ENCODE measurements around the gene POGZ.

POGZ gene

DNA sequence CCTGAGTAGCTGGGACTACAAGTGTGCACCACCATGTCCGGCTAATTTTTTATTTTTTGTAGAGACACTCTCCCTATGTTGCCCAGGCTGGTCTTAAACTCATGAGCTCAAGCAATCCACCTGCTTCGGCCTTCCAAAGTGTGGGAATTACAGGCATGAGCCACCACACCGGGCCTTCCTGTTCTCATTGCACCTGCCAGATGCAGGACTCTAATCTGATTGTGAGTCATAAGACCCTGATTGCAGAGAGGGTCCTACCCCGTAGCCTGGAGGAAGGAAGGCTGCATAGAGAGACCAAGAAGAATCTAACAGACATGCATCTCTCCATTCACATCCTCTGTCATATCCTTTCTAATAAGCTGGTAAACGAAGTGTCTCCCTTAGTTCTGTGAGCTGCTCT, 32.3 kb upstream of the POGZ start:
- H3K4me3 ChIP-seq (ENCODE audit: low read length): no peak overlapping the region
- DNase-seq (ENCODE audit: low read depth): no peak
- TF ChIP-seq, protein P1, sequence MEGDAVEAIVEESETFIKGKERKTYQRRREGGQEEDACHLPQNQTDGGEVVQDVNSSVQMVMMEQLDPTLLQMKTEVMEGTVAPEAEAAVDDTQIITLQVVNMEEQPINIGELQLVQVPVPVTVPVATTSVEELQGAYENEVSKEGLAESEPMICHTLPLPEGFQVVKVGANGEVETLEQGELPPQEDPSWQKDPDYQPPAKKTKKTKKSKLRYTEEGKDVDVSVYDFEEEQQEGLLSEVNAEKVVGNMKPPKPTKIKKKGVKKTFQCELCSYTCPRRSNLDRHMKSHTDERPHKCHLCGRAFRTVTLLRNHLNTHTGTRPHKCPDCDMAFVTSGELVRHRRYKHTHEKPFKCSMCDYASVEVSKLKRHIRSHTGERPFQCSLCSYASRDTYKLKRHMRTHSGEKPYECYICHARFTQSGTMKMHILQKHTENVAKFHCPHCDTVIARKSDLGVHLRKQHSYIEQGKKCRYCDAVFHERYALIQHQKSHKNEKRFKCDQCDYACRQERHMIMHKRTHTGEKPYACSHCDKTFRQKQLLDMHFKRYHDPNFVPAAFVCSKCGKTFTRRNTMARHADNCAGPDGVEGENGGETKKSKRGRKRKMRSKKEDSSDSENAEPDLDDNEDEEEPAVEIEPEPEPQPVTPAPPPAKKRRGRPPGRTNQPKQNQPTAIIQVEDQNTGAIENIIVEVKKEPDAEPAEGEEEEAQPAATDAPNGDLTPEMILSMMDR (IDR thresholded peaks at IDR 0.05; ENCODE audit: insufficient read depth, low read depth, low read length, missing control alignments): no peak

DNA sequence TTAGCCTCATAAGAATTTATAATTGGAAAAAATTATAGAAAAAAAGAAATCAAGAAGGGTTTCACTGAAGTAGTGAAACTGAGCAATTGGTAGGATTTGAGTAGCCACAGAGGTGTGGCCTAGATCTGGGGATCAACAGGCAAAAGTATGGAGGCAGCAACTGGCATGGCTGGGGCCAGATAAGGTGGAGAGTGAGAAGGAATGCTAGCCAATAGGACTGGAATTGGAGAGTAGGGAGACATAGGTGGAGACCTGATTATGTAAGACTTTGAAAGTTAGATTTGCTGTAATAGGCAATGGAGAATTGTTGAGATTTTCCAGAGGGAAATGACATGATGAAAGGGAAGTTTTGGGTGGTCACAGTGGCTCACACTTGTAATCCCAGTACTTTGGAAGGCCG, 27.3 kb upstream of the POGZ start:
- H3K4me3 ChIP-seq (ENCODE audit: low read length): no peak overlapping the region
- DNase-seq (ENCODE audit: low read depth): no peak
- TF ChIP-seq, protein P1 (IDR thresholded peaks at IDR 0.05; ENCODE audit: insufficient read depth, low read depth, low read length, missing control alignments): no peak

DNA sequence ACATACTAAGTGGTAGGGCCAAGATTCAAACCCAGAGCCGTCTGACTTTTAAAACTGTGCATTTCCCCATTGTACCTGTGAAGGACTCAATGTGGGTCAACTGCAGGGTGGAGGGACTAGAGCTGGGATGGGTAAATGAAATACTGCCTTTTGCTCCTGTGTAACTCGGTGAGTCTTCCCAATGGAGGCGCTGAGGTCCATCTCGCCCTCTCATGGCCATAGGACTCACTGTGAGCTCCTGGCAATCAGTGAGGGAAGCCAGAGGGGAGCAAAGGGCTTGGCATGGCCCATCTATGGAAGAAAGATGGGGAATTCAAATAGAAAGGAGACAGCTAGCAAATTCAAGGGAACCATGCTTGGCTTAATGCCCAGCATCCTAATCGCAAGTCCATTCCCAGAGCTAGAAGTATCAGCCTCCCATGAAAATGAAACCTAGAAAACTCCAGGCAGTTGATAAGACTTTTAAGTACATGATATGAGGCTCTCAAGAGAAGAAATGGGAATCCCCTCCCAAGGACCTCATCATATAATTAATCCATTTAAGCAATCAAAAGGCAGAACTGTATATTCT, 26.5 kb upstream of the POGZ start:
- TF ChIP-seq, protein P1 (IDR thresholded peaks at IDR 0.05; ENCODE audit: insufficient read depth, low read depth, low read length, missing control alignments): no peak
- no peak overlapping the region for H3K4me3 ChIP-seq (ENCODE audit: low read length)
- no peak for DNase-seq (ENCODE audit: low read depth)

DNA sequence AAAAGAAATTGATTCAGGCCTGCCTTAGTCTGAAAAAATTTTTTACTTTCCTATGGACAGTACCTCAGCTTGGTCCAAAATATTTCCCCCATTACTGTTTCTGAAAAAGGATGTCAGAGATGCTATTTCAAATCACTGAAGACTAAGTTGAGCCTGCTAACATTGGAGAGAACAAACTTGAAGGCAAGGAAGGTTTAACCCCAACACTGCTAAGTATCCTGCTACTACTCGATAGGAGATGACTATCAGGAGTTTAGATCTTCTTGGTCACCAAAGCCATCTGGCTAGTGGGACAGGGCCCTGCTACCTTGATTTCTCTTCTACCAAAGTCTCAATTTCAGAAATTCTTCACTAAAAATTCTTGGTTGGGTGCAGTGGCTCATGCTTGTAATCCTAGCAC, 22.7 kb upstream of the POGZ start:
- DNase-seq (ENCODE audit: low read depth): no peak
- no peak overlapping the region for H3K4me3 ChIP-seq (ENCODE audit: low read length)
- TF ChIP-seq, protein P1 (IDR thresholded peaks at IDR 0.05; ENCODE audit: insufficient read depth, low read depth, low read length, missing control alignments): no peak

DNA sequence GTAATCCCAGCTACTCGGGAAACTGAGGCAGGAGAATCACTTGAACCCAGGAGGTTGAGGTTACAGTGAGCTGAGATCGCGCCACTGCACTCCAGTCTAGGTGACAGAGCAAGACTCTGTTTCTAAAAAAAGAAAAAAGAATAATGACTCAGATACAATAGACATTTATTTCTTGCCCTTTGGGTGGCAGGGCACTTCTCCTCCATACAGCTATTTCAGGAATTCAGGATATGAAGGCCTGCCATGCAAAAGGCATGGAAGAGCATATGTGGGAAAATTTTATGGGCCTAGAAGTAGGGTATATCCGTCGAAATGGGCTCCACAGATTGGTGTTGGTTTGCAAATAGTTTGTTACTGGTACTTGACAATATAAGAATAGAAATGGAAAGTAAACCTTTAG, 20.2 kb upstream of the POGZ start:
- H3K4me3 ChIP-seq (ENCODE audit: low read length): no peak overlapping the region
- no peak for DNase-seq (ENCODE audit: low read depth)
- TF ChIP-seq, protein P1 (IDR thresholded peaks at IDR 0.05; ENCODE audit: insufficient read depth, low read depth, low read length, missing control alignments): no peak

DNA sequence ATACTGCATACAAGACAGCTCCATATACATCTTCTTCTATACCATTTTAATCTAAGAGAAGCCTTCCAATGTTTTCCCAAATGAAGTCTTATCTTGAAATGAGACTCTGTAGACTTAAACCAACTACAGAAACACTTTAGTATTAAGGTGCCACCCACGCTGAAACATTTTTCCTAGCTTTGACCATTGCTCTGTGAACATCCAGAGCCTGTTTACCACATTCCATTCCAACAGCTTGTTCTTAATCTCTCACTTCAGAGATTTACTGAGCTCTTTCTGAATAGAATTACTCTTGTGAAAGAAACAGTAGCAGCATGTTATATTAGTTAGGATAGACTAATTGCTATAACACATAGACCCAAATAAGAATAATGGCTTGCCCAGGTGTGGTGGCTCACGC, 19.6 kb upstream of the POGZ start:
- DNase-seq (ENCODE audit: low read depth): no peak
- TF ChIP-seq, protein P1 (IDR thresholded peaks at IDR 0.05; ENCODE audit: insufficient read depth, low read depth, low read length, missing control alignments): no peak
- H3K4me3 ChIP-seq (ENCODE audit: low read length): no peak overlapping the region

DNA sequence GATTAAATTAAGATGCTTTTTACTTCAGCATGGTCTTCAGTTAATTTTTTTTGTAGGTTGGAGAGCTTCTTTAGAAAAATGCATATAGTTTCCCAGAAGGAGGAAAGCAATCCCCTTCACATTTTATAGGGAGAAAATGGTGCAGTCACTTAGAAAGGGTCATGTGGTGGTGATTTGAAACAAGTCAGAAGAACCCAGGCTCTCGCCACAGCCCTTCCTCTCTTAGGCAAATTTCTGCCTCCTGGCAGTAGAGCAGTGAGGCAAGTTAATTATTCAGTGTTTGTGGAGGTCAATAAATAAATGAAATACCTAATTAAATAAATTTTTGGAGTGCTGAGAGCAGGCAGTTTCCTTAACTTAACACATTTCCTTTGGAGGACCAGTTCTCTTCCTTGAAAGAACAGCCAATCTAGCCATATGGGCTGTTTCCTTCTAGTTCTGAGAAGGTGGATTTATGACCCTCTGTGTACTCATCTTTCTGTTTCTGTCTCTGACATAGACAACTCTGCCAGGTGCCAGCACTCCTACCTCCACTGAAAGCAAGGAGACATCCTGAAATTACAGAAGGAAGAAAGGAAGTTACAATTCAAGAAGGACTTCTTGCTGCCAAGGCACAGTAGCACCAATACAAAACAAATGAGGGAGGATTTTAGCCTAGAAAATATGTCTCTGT, 19.0 kb upstream of the POGZ start:
- DNase-seq (ENCODE audit: low read depth): no peak
- TF ChIP-seq, protein P1 (IDR thresholded peaks at IDR 0.05; ENCODE audit: insufficient read depth, low read depth, low read length, missing control alignments): no peak
- no peak overlapping the region for H3K4me3 ChIP-seq (ENCODE audit: low read length)
